ENCODE measurements around the gene CRMP1.

CRMP1 gene

DNA sequence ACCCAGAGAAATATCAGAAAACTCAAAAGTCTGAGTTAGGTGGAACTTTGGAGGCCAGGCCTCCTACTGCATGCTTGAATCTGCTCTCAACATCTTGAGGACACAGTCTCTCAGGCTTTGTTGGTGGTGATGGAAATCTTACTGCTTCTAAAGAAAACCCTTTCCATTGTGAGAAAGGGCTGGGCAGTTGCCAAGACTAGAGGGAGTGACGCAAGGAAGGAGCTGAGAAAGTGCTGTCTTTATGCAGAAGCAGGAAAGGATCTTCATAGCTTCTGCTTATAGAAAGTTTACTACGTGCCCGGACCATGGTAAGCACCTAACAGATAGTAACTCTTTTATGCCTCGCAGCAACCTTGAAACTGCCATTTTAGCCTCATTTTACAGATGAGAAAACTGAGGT lies 2.4 kb upstream of the CRMP1 start:
- Histone ChIP-seq H3K36me3 (ENCODE audit: control insufficient read depth, low read depth, low read length) (no peaks in the 10 kb centered on the region), H3K9ac (ENCODE audit: low read length) (no peak overlapping the region), H3K4me3 (ENCODE audit: low read length) (no peak overlapping the region), H3K4me1 (ENCODE audit: control insufficient read depth, low read depth, low read length) (peaks cover 13% of the 10 kb centered on the region), H3K27ac (ENCODE audit: low read length) (no peak overlapping the region), H3K27me3 (ENCODE audit: control insufficient read depth, insufficient read depth, low read length) (peaks cover 83% of the 10 kb centered on the region), H3K9me3 (ENCODE audit: control insufficient read depth, low read depth, low read length) (no peaks in the 10 kb centered on the region)

DNA sequence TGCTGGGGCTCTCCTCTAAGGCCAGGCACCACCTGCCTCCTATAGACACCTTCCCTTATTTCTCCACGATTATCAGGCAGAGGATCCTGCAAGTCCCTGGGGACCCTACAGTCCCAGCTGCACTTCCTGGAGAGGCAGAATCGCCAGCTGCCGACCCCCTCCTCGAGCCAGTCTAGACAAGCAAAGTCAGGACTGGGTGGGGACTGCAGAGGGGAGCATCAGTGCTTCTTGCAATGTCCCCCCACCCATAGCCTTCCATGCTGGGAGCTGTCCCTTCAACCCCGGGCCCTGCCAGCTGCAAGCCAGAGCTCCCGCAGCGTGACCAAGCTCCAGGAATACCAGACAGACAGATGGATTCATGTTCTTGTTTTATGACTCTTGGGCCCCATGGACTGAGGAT lies 1.4 kb upstream of the CRMP1 start:
- peaks cover 20% of the 10 kb centered on the region for H3K4me1 ChIP-seq (ENCODE audit: control insufficient read depth, low read depth, low read length)
- H3K9ac ChIP-seq (ENCODE audit: low read length): no peak overlapping the region

GRCh38 chr4:5893591-5893990 lies 705 bp upstream of the CRMP1 start:
- Histone ChIP-seq H3K27ac (ENCODE audit: low read length) (no peak overlapping the region), H3K9ac (ENCODE audit: low read length) (no peak overlapping the region), H3K4me3 (ENCODE audit: low read length) (peak overlapping the region; percentile 26), H3K27me3 (ENCODE audit: control insufficient read depth, insufficient read depth, low read length) (peaks cover 89% of the 10 kb centered on the region), H3K4me1 (ENCODE audit: control insufficient read depth, low read depth, low read length) (peaks cover 22% of the 10 kb centered on the region), H3K36me3 (ENCODE audit: control insufficient read depth, low read depth, low read length) (no peaks in the 10 kb centered on the region), H3K9me3 (ENCODE audit: control insufficient read depth, low read depth, low read length) (no peaks in the 10 kb centered on the region)

More for the DNA sequence above, 1.4 kb upstream of the CRMP1 start:
- Histone ChIP-seq H3K4me3 (ENCODE audit: low read length) (no peak overlapping the region), H3K36me3 (ENCODE audit: control insufficient read depth, low read depth, low read length) (no peaks in the 10 kb centered on the region), H3K27me3 (ENCODE audit: control insufficient read depth, insufficient read depth, low read length) (peaks cover 86% of the 10 kb centered on the region), H3K27ac (ENCODE audit: low read length) (no peak overlapping the region), H3K9me3 (ENCODE audit: control insufficient read depth, low read depth, low read length) (no peaks in the 10 kb centered on the region)

GRCh38 chr4:5892323-5893003 lies 423 bp downstream of the CRMP1 start:
- H3K4me1 ChIP-seq (ENCODE audit: control insufficient read depth, low read depth, low read length): peaks cover 22% of the 10 kb centered on the region
- no peak overlapping the region for H3K27ac ChIP-seq (ENCODE audit: low read length)
- no peak overlapping the region for H3K9ac ChIP-seq (ENCODE audit: low read length)
- no peaks in the 10 kb centered on the region for H3K9me3 ChIP-seq (ENCODE audit: control insufficient read depth, low read depth, low read length)
- peaks cover 83% of the 10 kb centered on the region for H3K27me3 ChIP-seq (ENCODE audit: control insufficient read depth, insufficient read depth, low read length)
- H3K36me3 ChIP-seq (ENCODE audit: control insufficient read depth, low read depth, low read length): no peaks in the 10 kb centered on the region
- peak overlapping the region; percentile 34 for H3K4me3 ChIP-seq (ENCODE audit: low read length)

GRCh38 chr4:5891563-5892322 lies 1.1 kb downstream of the CRMP1 start:
- peak overlapping the region; percentile 34 for H3K4me3 ChIP-seq (ENCODE audit: low read length)
- peaks cover 80% of the 10 kb centered on the region for H3K27me3 ChIP-seq (ENCODE audit: control insufficient read depth, insufficient read depth, low read length)
- H3K9ac ChIP-seq (ENCODE audit: low read length): no peak overlapping the region
- H3K27ac ChIP-seq (ENCODE audit: low read length): no peak overlapping the region
- no peaks in the 10 kb centered on the region for H3K36me3 ChIP-seq (ENCODE audit: control insufficient read depth, low read depth, low read length)
- peaks cover 26% of the 10 kb centered on the region for H3K4me1 ChIP-seq (ENCODE audit: control insufficient read depth, low read depth, low read length)
- H3K9me3 ChIP-seq (ENCODE audit: control insufficient read depth, low read depth, low read length): no peaks in the 10 kb centered on the region

- Histone ChIP-seq H3K27me3 (ENCODE audit: control insufficient read depth, insufficient read depth, low read length) (peaks cover 64% of the 10 kb centered on the region), H3K9ac (ENCODE audit: low read length) (no peak overlapping the region), H3K4me1 (ENCODE audit: control insufficient read depth, low read depth, low read length) (peaks cover 26% of the 10 kb centered on the region), H3K9me3 (ENCODE audit: control insufficient read depth, low read depth, low read length) (no peaks in the 10 kb centered on the region), H3K4me3 (ENCODE audit: low read length) (peak overlapping the region; percentile 65), H3K27ac (ENCODE audit: low read length) (no peak overlapping the region), H3K36me3 (ENCODE audit: control insufficient read depth, low read depth, low read length) (no peaks in the 10 kb centered on the region)
Measured at GRCh38 chr4:5890063-5890727, 2.7 kb downstream of the CRMP1 start.

GRCh38 chr4:5889002-5889696 lies 3.7 kb downstream of the CRMP1 start:
- peak overlapping the region; percentile 65 for H3K4me3 ChIP-seq (ENCODE audit: low read length)
- H3K36me3 ChIP-seq (ENCODE audit: control insufficient read depth, low read depth, low read length): no peaks in the 10 kb centered on the region
- no peaks in the 10 kb centered on the region for H3K9me3 ChIP-seq (ENCODE audit: control insufficient read depth, low read depth, low read length)
- H3K27me3 ChIP-seq (ENCODE audit: control insufficient read depth, insufficient read depth, low read length): peaks cover 54% of the 10 kb centered on the region
- H3K9ac ChIP-seq (ENCODE audit: low read length): no peak overlapping the region
- H3K27ac ChIP-seq (ENCODE audit: low read length): no peak overlapping the region
- H3K4me1 ChIP-seq (ENCODE audit: control insufficient read depth, low read depth, low read length): peaks cover 26% of the 10 kb centered on the region

- H3K36me3 ChIP-seq (ENCODE audit: control insufficient read depth, low read depth, low read length): no peaks in the 10 kb centered on the region
- peaks cover 24% of the 10 kb centered on the region for H3K4me1 ChIP-seq (ENCODE audit: control insufficient read depth, low read depth, low read length)
- H3K27me3 ChIP-seq (ENCODE audit: control insufficient read depth, insufficient read depth, low read length): peaks cover 47% of the 10 kb centered on the region
- peak overlapping the region; percentile 85 for H3K4me3 ChIP-seq (ENCODE audit: low read length)
- H3K9me3 ChIP-seq (ENCODE audit: control insufficient read depth, low read depth, low read length): no peaks in the 10 kb centered on the region
- no peak overlapping the region for H3K27ac ChIP-seq (ENCODE audit: low read length)
- H3K9ac ChIP-seq (ENCODE audit: low read length): peak overlapping the region; percentile 66
Measured at GRCh38 chr4:5888222-5889001, 4.5 kb downstream of the CRMP1 start.

GRCh38 chr4:5887361-5888221 lies 5.3 kb downstream of the CRMP1 start:
- H3K27me3 ChIP-seq (ENCODE audit: control insufficient read depth, insufficient read depth, low read length): peaks cover 40% of the 10 kb centered on the region
- no peaks in the 10 kb centered on the region for H3K36me3 ChIP-seq (ENCODE audit: control insufficient read depth, low read depth, low read length)
- H3K27ac ChIP-seq (ENCODE audit: low read length): no peak overlapping the region
- H3K9me3 ChIP-seq (ENCODE audit: control insufficient read depth, low read depth, low read length): no peaks in the 10 kb centered on the region
- H3K4me1 ChIP-seq (ENCODE audit: control insufficient read depth, low read depth, low read length): peaks cover 23% of the 10 kb centered on the region
- peak overlapping the region; percentile 66 for H3K9ac ChIP-seq (ENCODE audit: low read length)
- peak overlapping the region; percentile 85 for H3K4me3 ChIP-seq (ENCODE audit: low read length)

DNA sequence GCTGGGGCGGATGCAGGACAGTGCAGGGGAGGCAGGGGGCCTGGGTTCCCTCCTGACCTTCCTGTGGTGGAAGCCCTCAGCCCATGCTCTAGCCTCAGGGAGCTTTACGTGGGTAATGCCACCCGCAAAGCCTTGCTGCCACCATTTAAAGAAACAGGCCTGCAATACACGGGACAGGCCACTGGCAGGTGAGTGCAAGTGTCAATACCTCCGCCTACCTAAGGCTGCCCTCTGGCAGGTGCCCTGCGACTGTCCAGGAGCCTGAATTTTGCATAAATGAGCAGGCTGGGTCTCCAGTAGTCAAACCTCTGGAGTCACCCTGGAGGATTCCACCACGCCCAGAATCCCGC lies 5.9 kb downstream of the CRMP1 start:
- Histone ChIP-seq H3K4me3 (ENCODE audit: low read length) (peak overlapping the region; percentile 85), H3K9me3 (ENCODE audit: control insufficient read depth, low read depth, low read length) (no peaks in the 10 kb centered on the region), H3K27me3 (ENCODE audit: control insufficient read depth, insufficient read depth, low read length) (peaks cover 34% of the 10 kb centered on the region), H3K36me3 (ENCODE audit: control insufficient read depth, low read depth, low read length) (no peaks in the 10 kb centered on the region), H3K4me1 (ENCODE audit: control insufficient read depth, low read depth, low read length) (peaks cover 22% of the 10 kb centered on the region), H3K9ac (ENCODE audit: low read length) (peak overlapping the region; percentile 66), H3K27ac (ENCODE audit: low read length) (no peak overlapping the region)

Data from iPS-18a (cell line).